Neural cell (in vitro differentiated cells): ENCODE measurements around the gene ME3. TPM values are rescaled to one million over a fixed set of nuclear protein-coding genes. Genes with fewer than 3 reads are reported as not detected.

Experiments used
- H2AFZ ChIP-seq: fragments of 200-600, 300-800 bp; sonication (generic), shearing (Covaris generic); 2 replicates; pipeline ENCODE4 v1.6.0; 2014; ENCODE audit warnings: low read depth, mild to moderate bottlenecking, antibody characterized with exemption, low read length, moderate library complexity
- H3F3A ChIP-seq: fragments of 200-600 bp; shearing (Covaris generic); 2 replicates; pipeline ENCODE4 v1.6.1; 2016; ENCODE audit warnings: mild to moderate bottlenecking, moderate library complexity, mixed read lengths, antibody characterized with exemption, low read length; ENCODE audit not compliant: insufficient read depth, poor library complexity, severe bottlenecking
- H3K27ac ChIP-seq: fragments of 200-600, 300-800 bp; sonication (generic), shearing (Covaris generic); 2 replicates; pipeline ENCODE4 v1.5.1; 2014; ENCODE audit warnings: mild to moderate bottlenecking, low read length, moderate library complexity
- H3K27me3 ChIP-seq: fragments of 300-800, 200-600 bp; sonication (generic), shearing (Covaris generic); 2 replicates; pipeline ENCODE4 v1.6.0; 2014; ENCODE audit warnings: mild to moderate bottlenecking, low read depth, low read length, moderate library complexity; ENCODE audit not compliant: insufficient read depth
- H3K36me3 ChIP-seq: fragments of 300-800, 200-600 bp; sonication (generic), shearing (Covaris generic); 2 replicates; pipeline ENCODE4 v1.5.1; 2014; ENCODE audit warnings: mild to moderate bottlenecking, antibody characterized with exemption, low read length, moderate library complexity; ENCODE audit not compliant: insufficient read depth
- H3K4me2 ChIP-seq: fragments of 300-800, 200-600 bp; sonication (generic), shearing (Covaris generic); 2 replicates; pipeline ENCODE4 v1.6.0; 2014; ENCODE audit warnings: mild to moderate bottlenecking, low read length
- H3K4me3 ChIP-seq: fragments of 300-800, 200-600 bp; sonication (generic), shearing (Covaris generic); 2 replicates; pipeline ENCODE4 v1.5.1; 2014; ENCODE audit warnings: mild to moderate bottlenecking, low read length, moderate library complexity
- H3K79me2 ChIP-seq: fragments of 200-600 bp; shearing (Covaris generic); replicated peaks from 2 replicates; pipeline ENCODE4 v1.6.0; 2014; ENCODE audit warnings: mild to moderate bottlenecking, low read length, moderate library complexity; ENCODE audit not compliant: insufficient read depth
- H3K9ac ChIP-seq: fragments of 300-800, 200-600 bp; sonication (generic), shearing (Covaris generic); 2 replicates; pipeline ENCODE4 v1.6.1; 2016; ENCODE audit warnings: mild to moderate bottlenecking, low read length, mixed read lengths
- H3K9me2 ChIP-seq: fragments of 200-600 bp; shearing (Covaris generic); 2 replicates; pipeline ENCODE4 v1.6.1; 2016; ENCODE audit warnings: mild to moderate bottlenecking, low read length, mixed read lengths; ENCODE audit not compliant: insufficient read depth
- H3K9me3 ChIP-seq: fragments of 200-600, 300-800 bp; sonication (generic), shearing (Covaris generic); 2 replicates; pipeline ENCODE4 v1.6.1; 2016; ENCODE audit warnings: mild to moderate bottlenecking, mixed run types, low read length, moderate library complexity, mixed read lengths
- H4K20me1 ChIP-seq: fragments of 200-600 bp; shearing (Covaris generic); 2 replicates; pipeline ENCODE4 v1.6.1; 2016; ENCODE audit warnings: mild to moderate bottlenecking, mixed run types; ENCODE audit not compliant: insufficient read depth
- CTCF ChIP-seq: fragments of 450-650 bp; IDR thresholded peaks from 2 replicates; pipeline ENCODE4 v1.5.1; 2014; ENCODE audit warnings: antibody characterized with exemption, mild to moderate bottlenecking, moderate library complexity; ENCODE audit not compliant: poor library complexity, severe bottlenecking
- EP300 ChIP-seq: fragments of 450-650 bp; conservative IDR thresholded peaks from 2 replicates; pipeline ENCODE4 v1.6.1; 2014; ENCODE audit warnings: antibody characterized with exemption, mild to moderate bottlenecking, moderate library complexity; ENCODE audit not compliant: poor library complexity, severe bottlenecking
- EZH2 ChIP-seq: fragments of 200-600, 300-800 bp; shearing (Covaris generic), sonication (generic); IDR thresholded peaks from 2 replicates; pipeline ENCODE4 v1.6.1; 2014; ENCODE audit warnings: antibody characterized with exemption, low read length, borderline replicate concordance, mild to moderate bottlenecking; ENCODE audit not compliant: insufficient read depth, poor library complexity, severe bottlenecking
- MXI1 ChIP-seq: fragments of 450-650 bp; conservative IDR thresholded peaks from 2 replicates; pipeline ENCODE4 v1.6.1; 2014; ENCODE audit warnings: antibody characterized with exemption, mild to moderate bottlenecking; ENCODE audit not compliant: poor library complexity, severe bottlenecking
- POLR2AphosphoS5 ChIP-seq: IDR thresholded peaks from 2 replicates; pipeline ENCODE4 v1.6.1; 2012
- RAD21 ChIP-seq: fragments of 450-650 bp; conservative IDR thresholded peaks from 2 replicates; pipeline ENCODE4 v1.6.1; 2014; ENCODE audit warnings: antibody characterized with exemption, mild to moderate bottlenecking, moderate library complexity
- SMC3 ChIP-seq: fragments of 450-650 bp; conservative IDR thresholded peaks from 2 replicates; pipeline ENCODE4 v1.6.1; 2014; ENCODE audit warnings: antibody characterized with exemption, mild to moderate bottlenecking, moderate library complexity; ENCODE audit not compliant: poor library complexity
- TAF1 ChIP-seq: IDR thresholded peaks from 2 replicates; pipeline ENCODE4 v1.6.1; 2012; ENCODE audit warnings: low read depth
- polyA plus RNA-seq: library from polyadenylated mRNA; depleted of rRNA; stranded (reverse); fragments of >200 nt; gene quantifications from 2 replicates; pipeline ENCODE4 v1.2.3, GENCODE V29; 2014
- TF ChIP-seq, protein P1 (sequence below): IDR thresholded peaks from 2 replicates; pipeline ENCODE4 v1.6.1; 2012; ENCODE audit warnings: borderline replicate concordance

ME3 gene
- polyA plus RNA-seq, 1 donor from 2014 or later, result 2.1 TPM

GRCh38 chr11:86555401-86555800, 117.0 kb downstream of the ME3 start:
- Histone ChIP-seq H3F3A (no peaks in the 10 kb centered on the region), H3K9me3 (no peaks in the 10 kb centered on the region), H3K4me2 (no peak overlapping the region), H3K4me3 (no peak overlapping the region), H4K20me1 (no peaks in the 10 kb centered on the region), H2AFZ (no peak overlapping the region), H3K36me3 (no peaks in the 10 kb centered on the region), H3K9me2 (no peaks in the 10 kb centered on the region), H3K79me2 (no peaks in the 10 kb centered on the region), H3K27ac (no peak overlapping the region), H3K27me3 (no peaks in the 10 kb centered on the region), H3K9ac (no peak overlapping the region)
- no peak for TF ChIP-seq RAD21
- no peak for TF ChIP-seq EP300
- TF ChIP-seq SMC3, result no peak

DNA sequence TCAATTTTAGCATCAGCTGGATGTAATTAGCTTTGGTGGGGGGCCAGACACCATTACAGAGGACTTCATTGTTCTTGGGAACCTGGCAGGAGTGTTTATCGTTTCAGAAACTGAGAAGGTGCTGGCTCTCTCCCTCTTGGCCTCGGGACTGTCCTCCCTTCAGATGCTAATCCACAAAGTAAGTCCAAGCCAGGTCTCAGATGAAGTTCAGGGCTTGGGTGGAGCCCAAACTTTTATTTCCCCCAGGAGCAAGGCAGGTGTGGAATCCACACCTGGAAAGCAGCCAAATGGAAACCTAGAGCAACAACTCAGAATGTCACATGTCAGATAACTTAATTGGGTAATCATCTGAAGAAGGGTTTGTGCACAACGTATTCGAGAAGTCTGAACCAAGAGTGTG, 119.2 kb downstream of the ME3 start:
- no peaks in the 10 kb centered on the region for H3K79me2 ChIP-seq
- no peaks in the 10 kb centered on the region for H4K20me1 ChIP-seq
- H3F3A ChIP-seq, result no peaks in the 10 kb centered on the region
- H3K27me3 ChIP-seq, result no peaks in the 10 kb centered on the region
- no peaks in the 10 kb centered on the region for H3K36me3 ChIP-seq
- no peak overlapping the region for H2AFZ ChIP-seq
- no peak overlapping the region for H3K4me3 ChIP-seq
- H3K27ac ChIP-seq, result no peak overlapping the region
- TF ChIP-seq RAD21 (no peak), POLR2AphosphoS5 (no peak), EP300 (no peak), SMC3 (no peak), TAF1 (no peak), MXI1 (no peak), CTCF (no peak), EZH2 (no peak)
- TF ChIP-seq, protein P1, sequence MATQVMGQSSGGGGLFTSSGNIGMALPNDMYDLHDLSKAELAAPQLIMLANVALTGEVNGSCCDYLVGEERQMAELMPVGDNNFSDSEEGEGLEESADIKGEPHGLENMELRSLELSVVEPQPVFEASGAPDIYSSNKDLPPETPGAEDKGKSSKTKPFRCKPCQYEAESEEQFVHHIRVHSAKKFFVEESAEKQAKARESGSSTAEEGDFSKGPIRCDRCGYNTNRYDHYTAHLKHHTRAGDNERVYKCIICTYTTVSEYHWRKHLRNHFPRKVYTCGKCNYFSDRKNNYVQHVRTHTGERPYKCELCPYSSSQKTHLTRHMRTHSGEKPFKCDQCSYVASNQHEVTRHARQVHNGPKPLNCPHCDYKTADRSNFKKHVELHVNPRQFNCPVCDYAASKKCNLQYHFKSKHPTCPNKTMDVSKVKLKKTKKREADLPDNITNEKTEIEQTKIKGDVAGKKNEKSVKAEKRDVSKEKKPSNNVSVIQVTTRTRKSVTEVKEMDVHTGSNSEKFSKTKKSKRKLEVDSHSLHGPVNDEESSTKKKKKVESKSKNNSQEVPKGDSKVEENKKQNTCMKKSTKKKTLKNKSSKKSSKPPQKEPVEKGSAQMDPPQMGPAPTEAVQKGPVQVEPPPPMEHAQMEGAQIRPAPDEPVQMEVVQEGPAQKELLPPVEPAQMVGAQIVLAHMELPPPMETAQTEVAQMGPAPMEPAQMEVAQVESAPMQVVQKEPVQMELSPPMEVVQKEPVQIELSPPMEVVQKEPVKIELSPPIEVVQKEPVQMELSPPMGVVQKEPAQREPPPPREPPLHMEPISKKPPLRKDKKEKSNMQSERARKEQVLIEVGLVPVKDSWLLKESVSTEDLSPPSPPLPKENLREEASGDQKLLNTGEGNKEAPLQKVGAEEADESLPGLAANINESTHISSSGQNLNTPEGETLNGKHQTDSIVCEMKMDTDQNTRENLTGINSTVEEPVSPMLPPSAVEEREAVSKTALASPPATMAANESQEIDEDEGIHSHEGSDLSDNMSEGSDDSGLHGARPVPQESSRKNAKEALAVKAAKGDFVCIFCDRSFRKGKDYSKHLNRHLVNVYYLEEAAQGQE, result no peak
- H3K9ac ChIP-seq, result no peak overlapping the region
- H3K9me2 ChIP-seq, result no peaks in the 10 kb centered on the region
- no peak overlapping the region for H3K4me2 ChIP-seq
- no peaks in the 10 kb centered on the region for H3K9me3 ChIP-seq
